H9 (cell line): ENCODE measurements around the gene PHTF2. TPM values are rescaled to one million over a fixed set of nuclear protein-coding genes. Genes with fewer than 3 reads are reported as not detected.

Source experiments
- DNase-seq: peaks from one replicate; pipeline ENCODE4 v3.0.0-alpha.2; 2017
- H2AFZ ChIP-seq: one replicate; pipeline ENCODE4 v1.6.1; 2013; ENCODE audit warnings: mild to moderate bottlenecking, low read length, control low read depth, moderate library complexity
- H2AK5ac ChIP-seq: 2 replicates; pipeline ENCODE4 v1.6.1; 2013; ENCODE audit warnings: low read length, control low read depth, mixed read lengths; ENCODE audit not compliant: insufficient read length
- H2BK120ac ChIP-seq: one replicate; pipeline ENCODE4 v1.6.1; 2013; ENCODE audit warnings: low read depth, mild to moderate bottlenecking, low read length, control low read depth, inconsistent platforms; ENCODE audit not compliant: poor library complexity, severe bottlenecking
- H2BK12ac ChIP-seq: 2 replicates; pipeline ENCODE4 v1.6.1; 2013; ENCODE audit warnings: low read length, control low read depth, mixed read lengths, low read depth; ENCODE audit not compliant: insufficient read length
- H2BK15ac ChIP-seq: 2 replicates; pipeline ENCODE4 v1.6.1; 2013; ENCODE audit warnings: low read depth, low read length, control low read depth
- H2BK20ac ChIP-seq: one replicate; pipeline ENCODE4 v1.6.1; 2013; ENCODE audit warnings: low read depth, mild to moderate bottlenecking, low read length, control low read depth, inconsistent platforms; ENCODE audit not compliant: poor library complexity, severe bottlenecking
- H2BK5ac ChIP-seq: 2 replicates; pipeline ENCODE4 v1.6.1; 2013; ENCODE audit warnings: low read length, control low read depth, mixed read lengths; ENCODE audit not compliant: insufficient read length
- H3K14ac ChIP-seq: 2 replicates; pipeline ENCODE4 v1.6.1; 2013; ENCODE audit warnings: low read length, control low read depth; ENCODE audit not compliant: insufficient read depth
- H3K18ac ChIP-seq: 2 replicates; pipeline ENCODE4 v1.6.1; 2013; ENCODE audit warnings: low read depth, mild to moderate bottlenecking, mixed read lengths, low read length, control low read depth; ENCODE audit not compliant: insufficient read length
- H3K23ac ChIP-seq: 2 replicates; pipeline ENCODE4 v1.6.1; 2013; ENCODE audit warnings: low read length, control low read depth, mixed read lengths, low read depth; ENCODE audit not compliant: insufficient read length
- H3K23me2 ChIP-seq: 2 replicates; pipeline ENCODE4 v1.6.1; 2013; ENCODE audit warnings: low read depth, mild to moderate bottlenecking, mixed read lengths, low read length, control low read depth; ENCODE audit not compliant: insufficient read length, poor library complexity, severe bottlenecking
- H3K27ac ChIP-seq: 2 replicates; pipeline ENCODE4 v1.5.1; 2013; ENCODE audit warnings: low read length, control low read depth, mixed read lengths, low read depth; ENCODE audit not compliant: insufficient read length
- H3K27me3 ChIP-seq: 2 replicates; pipeline ENCODE4 v1.6.1; 2013; ENCODE audit warnings: low read length, control low read depth, inconsistent platforms; ENCODE audit not compliant: insufficient read depth
- H3K4ac ChIP-seq: 2 replicates; pipeline ENCODE4 v1.6.1; 2013; ENCODE audit warnings: low read depth, mild to moderate bottlenecking, control low read depth, inconsistent platforms, low read length, moderate library complexity
- H3K4me1 ChIP-seq: 2 replicates; pipeline ENCODE4 v1.6.1; 2013; ENCODE audit warnings: low read length, control low read depth, inconsistent platforms; ENCODE audit not compliant: insufficient read depth
- H3K4me2 ChIP-seq: 2 replicates; pipeline ENCODE4 v1.6.1; 2013; ENCODE audit warnings: low read length, control low read depth, mixed read lengths; ENCODE audit not compliant: insufficient read length, insufficient read depth
- H3K56ac ChIP-seq: 2 replicates; pipeline ENCODE4 v1.6.1; 2013; ENCODE audit warnings: low read depth, mild to moderate bottlenecking, mixed read lengths, low read length, control low read depth; ENCODE audit not compliant: insufficient read length
- H3K79me1 ChIP-seq: 2 replicates; pipeline ENCODE4 v1.6.1; 2013; ENCODE audit warnings: low read depth, mild to moderate bottlenecking, moderate library complexity, low read length, control low read depth, inconsistent platforms; ENCODE audit not compliant: insufficient read depth, poor library complexity, severe bottlenecking
- H3K79me2 ChIP-seq: 2 replicates; pipeline ENCODE4 v1.6.1; 2013; ENCODE audit warnings: low read length, control low read depth, inconsistent platforms; ENCODE audit not compliant: insufficient read depth
- H3K9ac ChIP-seq: 2 replicates; pipeline ENCODE4 v1.6.1; 2013; ENCODE audit warnings: low read length, control low read depth, mixed read lengths; ENCODE audit not compliant: insufficient read length; ENCODE audit errors: extremely low read depth
- H3K9me3 ChIP-seq: one replicate; pipeline ENCODE4 v1.6.1; 2013; ENCODE audit warnings: low read depth, low read length, inconsistent platforms; ENCODE audit not compliant: control insufficient read depth
- H3T11ph ChIP-seq: one replicate; pipeline ENCODE4 v1.6.1; 2013; ENCODE audit warnings: mild to moderate bottlenecking, low read length, control low read depth, inconsistent platforms
- H4K20me1 ChIP-seq: one replicate; pipeline ENCODE4 v1.6.1; 2013; ENCODE audit not compliant: control insufficient read depth, insufficient read length, insufficient read depth
- H4K5ac ChIP-seq: 2 replicates; pipeline ENCODE4 v1.6.1; 2013; ENCODE audit warnings: low read depth, mild to moderate bottlenecking, mixed read lengths, low read length, control low read depth; ENCODE audit not compliant: insufficient read length
- H4K8ac ChIP-seq: replicated peaks from 2 replicates; pipeline ENCODE4 v1.6.1; 2013; ENCODE audit warnings: low read length, control low read depth, mixed read lengths, low read depth; ENCODE audit not compliant: insufficient read length
- H4K91ac ChIP-seq: 2 replicates; pipeline ENCODE4 v1.6.1; 2013; ENCODE audit warnings: low read depth, mild to moderate bottlenecking, moderate library complexity, mixed read lengths, low read length, control low read depth; ENCODE audit not compliant: insufficient read length
- H3K27ac Mint-ChIP-seq, 3 experiments: 2 replicates in 2 of 3; 3 replicates in 1 of 3; pipeline ENCODE4 v1.8.0; 2020 to 2021; ENCODE audit warnings: mixed read lengths in 3 of 3, mild to moderate bottlenecking in 1 of 3, moderate library complexity in 1 of 3
- H3K27me3 Mint-ChIP-seq: 2 replicates; pipeline ENCODE4 v1.8.0; 2021; ENCODE audit warnings: low read depth, mild to moderate bottlenecking, moderate library complexity, mixed read lengths
- H3K36me3 Mint-ChIP-seq, 3 experiments: 2 replicates in 2 of 3; 3 replicates in 1 of 3; pipeline ENCODE4 v1.8.0; 2020 to 2021; ENCODE audit warnings: low read depth in 3 of 3, mixed read lengths in 3 of 3; ENCODE audit not compliant: insufficient read depth in 1 of 3
- H3K4me1 Mint-ChIP-seq, 2 experiments: 2 replicates each; pipeline ENCODE4 v1.8.0; 2020; ENCODE audit warnings: mixed read lengths in 2 of 2
- H3K4me3 Mint-ChIP-seq, 2 experiments: 2 replicates in 1 of 2; 3 replicates in 1 of 2; pipeline ENCODE4 v1.8.0; 2020 to 2021; ENCODE audit warnings: mild to moderate bottlenecking in 2 of 2, mixed read lengths in 2 of 2, moderate library complexity in 1 of 2
- H3K9me3 Mint-ChIP-seq, 2 experiments: 2 replicates in 1 of 2; 3 replicates in 1 of 2; pipeline ENCODE4 v1.8.0; 2020; ENCODE audit warnings: mild to moderate bottlenecking in 2 of 2, mixed read lengths in 2 of 2, moderate library complexity in 1 of 2
- CTCF ChIP-seq: fragments of 200-600 bp; sonication (generic); conservative IDR thresholded peaks from 3 replicates; pipeline ENCODE4 v1.8.0; 2021; ENCODE audit warnings: antibody characterized with exemption, mild to moderate bottlenecking
- WGBS: extraction: QIAGEN DNeasy Blood & Tissue Kit; methylation state at CpG from one replicate; pipeline ENCODE4 v1.1.7; 2013; ENCODE audit warnings: missing lambda C conversion rate, low lambda C conversion rate, mixed read lengths; ENCODE audit not compliant: insufficient read length; ENCODE audit errors: extremely low coverage; 5-methylcytosine and 5-hydroxymethylcytosine counted together
- total RNA-seq: library from RNA; stranded (reverse); gene quantifications from 2 replicates; pipeline ENCODE4 v1.2.1, GENCODE V29; 2021

Gene PHTF2
- total RNA-seq, 1 experiment from 2014 or later: 16.2 TPM

GRCh38 chr7:77802557-77803405 lies 4.2 kb downstream of the PHTF2 start:
- Histone ChIP-seq H3K9ac (no peak overlapping the region), H4K20me1 (no peaks in the 10 kb centered on the region), H3K56ac (no peak overlapping the region), H4K5ac (no peak overlapping the region), H3K27me3 (no peaks in the 10 kb centered on the region), H3T11ph (no peak overlapping the region), H2BK15ac (no peak overlapping the region), H4K91ac (no peak overlapping the region), H2BK20ac (no peak overlapping the region), H2AFZ (no peak overlapping the region), H3K79me1 (no peaks in the 10 kb centered on the region), H3K23ac (no peak overlapping the region), H3K4me2 (no peak overlapping the region), H3K18ac (no peak overlapping the region), H3K23me2 (peaks cover 5% of the 10 kb centered on the region), H3K79me2 (0 out of 2 replicates have a peak, but pooled peaks cover 2% of the 10 kb centered on the region), H4K8ac (no peak overlapping the region), H2BK5ac (no peak overlapping the region), H2AK5ac (no peak overlapping the region), H3K27ac (no peak overlapping the region), H3K4ac (no peak overlapping the region), H3K14ac (no peak overlapping the region), H3K9me3 (no peaks in the 10 kb centered on the region), H2BK12ac (no peak overlapping the region), H2BK120ac (no peak overlapping the region), H3K4me1 (no peaks in the 10 kb centered on the region)
- no peak overlapping the region for H3K4me3 Mint-ChIP-seq
- peaks cover 20 to 21% of the 10 kb centered on the region in 2 experiments for H3K9me3 Mint-ChIP-seq
- peaks cover 9 to 11% of the 10 kb centered on the region in 2 experiments for H3K4me1 Mint-ChIP-seq
- peaks cover 0 to 22% (median 3%) of the 10 kb centered on the region in 3 experiments; a peak in 5 of 7 replicates for H3K36me3 Mint-ChIP-seq
- no CpG with 5 or more reads among the region's 2 CpGs for WGBS
- H3K27me3 Mint-ChIP-seq: no peaks in the 10 kb centered on the region
- H3K27ac Mint-ChIP-seq: no peak overlapping the region
- no peak for TF ChIP-seq CTCF
- DNase-seq: no peak
